Superior temporal gyrus (tissue), 1 donor: ENCODE data around the gene RAB24.
"Not testable (repeated sequence)": the region's sequence is repeated elsewhere in the genome, so short reads cannot be mapped to it uniquely, and the experiment has no call there.

ENCODE experiments used
- DNase-seq: peaks from one replicate; pipeline ENCODE4 v3.0.0-alpha.2; 2016; ENCODE audit errors: extremely low spot score

Gene RAB24

DNA sequence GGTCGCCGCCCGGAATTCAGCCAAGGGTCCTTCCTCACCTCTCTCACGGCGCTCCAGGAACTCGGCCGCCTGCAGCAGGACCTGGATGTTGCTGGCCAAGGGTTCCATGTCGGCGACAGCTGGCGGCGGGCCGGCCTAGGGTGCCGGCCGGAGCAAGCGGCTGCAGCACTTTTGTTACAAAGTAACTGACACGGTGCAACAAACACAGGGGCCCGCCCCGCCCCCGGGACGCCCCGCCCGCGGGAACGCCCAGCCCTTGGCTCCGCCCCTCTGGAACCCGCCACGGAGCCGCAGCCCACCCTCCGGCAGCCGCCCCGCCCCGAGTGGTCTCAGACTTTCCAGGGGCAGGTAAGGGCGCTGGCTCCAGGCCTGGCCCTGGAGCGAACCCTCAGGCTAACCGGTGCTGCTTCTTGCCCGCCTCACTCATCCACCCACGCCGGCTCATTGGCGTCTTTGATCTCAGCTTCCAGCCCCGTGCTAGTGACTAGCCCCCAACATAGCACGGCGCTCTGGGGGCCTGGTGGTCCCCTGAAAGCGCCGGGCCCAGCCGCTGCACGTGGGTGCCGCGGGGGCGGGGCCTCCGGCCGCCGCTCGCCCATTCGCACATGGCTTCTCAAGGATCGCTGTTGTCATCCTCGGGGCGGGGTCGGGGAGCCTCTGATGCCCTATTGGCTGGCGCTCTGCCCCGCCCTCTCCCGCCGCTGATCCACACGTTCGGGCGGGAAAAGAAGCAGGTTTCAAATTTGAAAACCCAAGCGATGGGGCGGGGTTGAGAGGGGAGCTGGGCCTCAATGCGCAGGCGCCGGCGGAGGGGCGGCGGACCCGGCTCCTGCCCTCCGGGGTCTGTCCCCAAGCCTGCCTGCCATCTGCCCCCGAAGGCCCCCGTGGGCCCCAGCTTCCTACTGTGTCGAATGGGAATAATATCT, 8.5 kb upstream of the RAB24 start, which contains the start of gene MXD3:
TSS of gene MXD3 (minus strand) at position 176 of the 926 bp plus-strand sequence. CDS start at position 108, 68 bp downstream.
- peak; percentile 93 for DNase-seq

DNA sequence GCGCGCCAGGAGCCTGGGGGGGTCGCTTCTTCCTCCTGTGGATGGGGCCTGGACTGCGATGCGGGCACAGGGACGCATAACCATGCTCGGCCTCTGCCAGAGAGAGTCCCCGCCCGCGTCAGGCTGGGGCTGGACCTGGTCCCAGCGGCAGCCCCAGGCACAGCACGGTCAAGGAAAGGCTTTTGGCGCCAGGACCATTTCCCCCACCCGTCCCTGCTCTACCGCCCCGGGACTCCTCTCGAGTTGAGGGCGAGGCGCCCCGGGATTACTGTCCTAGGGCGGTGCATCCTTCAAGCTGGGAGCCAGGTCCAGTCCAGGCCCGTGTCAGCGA, 7.8 kb upstream of the RAB24 start:
- no peak for DNase-seq

DNA sequence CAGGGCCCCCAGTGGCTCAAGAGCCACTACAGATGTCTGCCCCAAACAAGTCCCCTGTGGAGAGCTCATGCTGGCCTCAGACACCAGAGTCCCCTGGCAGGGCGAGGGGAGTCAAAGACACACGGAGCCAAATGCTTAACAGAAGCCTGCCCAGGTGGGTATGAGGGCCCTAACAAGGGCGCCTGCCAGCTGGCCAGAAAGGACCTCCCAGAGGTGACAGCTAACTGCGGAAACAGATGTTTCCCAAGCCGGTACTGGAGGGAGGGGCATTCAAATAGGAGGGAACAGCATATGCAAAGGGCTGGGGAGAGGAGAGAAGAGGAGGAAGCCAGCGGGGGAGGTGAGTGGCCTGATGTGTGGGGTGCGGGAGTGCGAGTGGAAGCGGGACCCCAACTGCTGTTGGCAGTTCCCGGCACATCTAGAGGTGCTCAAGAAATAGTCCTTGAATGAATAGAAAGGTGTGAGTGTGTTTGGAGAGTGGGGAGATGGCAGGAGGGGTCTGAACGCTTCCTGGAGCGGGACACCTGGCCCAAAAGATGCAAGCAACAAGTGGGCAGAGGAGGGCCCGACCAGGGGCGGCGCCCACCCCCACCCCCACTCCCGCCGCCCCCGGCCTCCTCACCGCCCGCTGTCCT, 7.4 kb upstream of the RAB24 start:
- DNase-seq: no peak

DNA sequence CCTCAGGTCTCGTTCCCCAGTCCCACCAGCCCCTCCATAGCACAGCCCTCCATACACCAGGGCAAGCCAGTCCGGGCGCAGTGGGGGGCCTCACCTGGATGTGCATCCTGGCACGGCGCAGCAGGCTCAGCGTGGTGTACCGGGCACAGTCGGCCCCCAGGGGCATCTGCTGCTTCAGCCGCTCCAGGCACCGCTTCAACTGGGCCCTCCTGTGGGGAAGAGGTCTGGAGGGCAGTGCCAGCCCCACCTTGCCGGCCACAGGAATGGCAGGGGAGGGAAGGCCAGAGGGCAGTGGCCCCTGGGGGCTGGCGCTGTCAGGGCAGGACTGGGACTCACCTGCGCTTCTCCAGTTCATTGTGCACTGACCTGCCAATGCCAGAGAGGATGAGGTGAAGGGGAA, 6.8 kb upstream of the RAB24 start:
- DNase-seq: no peak

DNA sequence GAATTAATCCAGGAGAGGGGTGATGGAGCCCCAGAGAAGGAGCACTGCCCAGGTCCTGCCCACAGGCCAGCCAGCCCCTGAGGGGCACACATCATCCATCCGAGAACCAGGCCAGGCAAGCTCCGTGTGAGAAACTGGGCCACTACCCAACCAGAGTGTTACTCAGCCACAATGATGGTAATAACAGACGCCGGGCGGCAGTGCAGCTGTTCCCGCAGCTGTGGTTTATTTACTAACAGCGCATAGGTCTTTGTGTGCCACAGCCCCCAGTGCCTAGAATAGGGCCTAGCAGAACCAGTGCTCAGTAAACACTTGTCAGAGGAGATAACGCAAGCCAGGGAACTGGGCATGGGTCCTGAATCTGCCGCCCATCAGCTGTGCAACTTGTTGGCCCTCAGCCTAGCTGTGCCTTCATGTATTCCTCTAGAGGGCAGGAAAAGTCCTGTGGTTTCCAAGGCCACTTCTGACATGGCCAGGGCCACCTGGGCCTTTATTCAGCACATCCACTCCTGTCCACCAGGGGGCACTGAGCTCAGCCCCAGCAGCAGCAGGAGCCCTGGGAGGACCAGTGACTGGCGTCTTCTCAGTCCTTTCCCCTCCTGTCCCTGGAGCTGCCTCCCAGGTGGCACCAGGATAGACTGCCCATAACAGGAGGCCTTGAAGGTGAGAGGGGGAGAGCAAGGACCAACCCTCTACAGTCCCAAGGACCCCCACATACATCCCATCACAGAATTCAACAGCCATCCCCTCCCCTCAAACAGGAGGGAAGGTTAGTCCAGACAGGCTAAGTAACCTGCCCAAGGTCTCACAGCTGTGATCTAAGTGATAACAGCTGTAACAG, 6.1 kb upstream of the RAB24 start:
- peak; percentile 38 for DNase-seq

DNA sequence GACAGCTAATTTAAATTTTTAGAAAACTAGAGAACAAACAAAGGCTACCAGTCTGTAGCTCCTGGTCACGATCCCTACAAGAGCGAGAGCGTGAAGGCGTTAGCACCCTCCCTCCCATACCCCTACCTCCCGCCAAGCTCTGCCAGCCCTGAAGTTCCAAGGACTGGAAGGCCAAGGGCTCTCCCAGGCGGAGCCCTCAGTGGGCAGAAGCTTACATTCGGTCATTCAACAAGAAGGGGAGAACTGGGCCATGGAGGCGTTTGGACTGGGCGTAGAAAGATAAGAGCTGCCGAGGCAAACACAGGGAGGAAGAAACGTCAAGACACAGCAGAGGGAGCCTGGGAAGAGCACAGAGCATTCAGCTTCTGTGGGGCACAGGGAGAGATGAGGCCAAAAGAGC, 5.2 kb upstream of the RAB24 start:
- no peak for DNase-seq

DNA sequence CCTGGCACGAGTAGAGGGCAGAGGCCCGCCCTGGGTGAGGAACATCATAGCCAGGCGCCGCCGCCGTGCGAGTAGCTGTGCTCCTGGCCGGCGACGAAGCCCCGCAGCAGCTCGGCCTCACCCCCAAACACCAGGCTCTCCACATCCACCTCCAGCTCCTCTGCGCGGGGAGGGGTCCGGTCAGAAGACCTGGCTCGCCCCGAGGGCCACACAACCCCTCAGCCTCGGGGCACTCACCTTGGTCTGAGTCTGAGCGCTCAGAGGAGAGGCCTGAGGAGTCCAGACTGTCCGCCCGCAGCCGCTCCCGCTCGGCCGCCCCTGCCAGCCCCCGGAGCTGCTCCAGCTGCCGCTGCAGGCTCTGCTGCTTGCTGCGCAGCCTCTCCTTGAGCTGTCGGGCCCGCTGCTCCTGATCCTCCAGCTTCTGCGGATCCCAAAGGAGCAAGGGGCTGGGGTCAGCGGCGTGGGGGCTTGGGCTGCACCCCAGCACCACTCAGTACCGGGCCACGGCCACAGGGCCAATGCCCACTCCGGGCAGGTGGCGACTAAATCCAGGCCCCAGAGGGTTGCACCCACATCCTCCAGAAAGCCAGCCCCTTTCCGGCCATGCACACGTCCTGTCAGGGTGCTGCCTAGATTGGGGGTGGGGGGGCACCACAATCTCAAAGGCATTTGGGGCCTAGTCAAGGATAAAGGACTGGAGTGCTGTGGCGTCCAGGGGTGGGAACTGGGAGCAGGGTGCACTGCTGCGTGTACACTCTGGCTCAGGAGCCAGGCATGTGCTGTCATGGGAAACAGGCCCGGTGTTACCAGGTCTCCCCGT, 4.2 kb upstream of the RAB24 start:
- no peak for DNase-seq

DNA sequence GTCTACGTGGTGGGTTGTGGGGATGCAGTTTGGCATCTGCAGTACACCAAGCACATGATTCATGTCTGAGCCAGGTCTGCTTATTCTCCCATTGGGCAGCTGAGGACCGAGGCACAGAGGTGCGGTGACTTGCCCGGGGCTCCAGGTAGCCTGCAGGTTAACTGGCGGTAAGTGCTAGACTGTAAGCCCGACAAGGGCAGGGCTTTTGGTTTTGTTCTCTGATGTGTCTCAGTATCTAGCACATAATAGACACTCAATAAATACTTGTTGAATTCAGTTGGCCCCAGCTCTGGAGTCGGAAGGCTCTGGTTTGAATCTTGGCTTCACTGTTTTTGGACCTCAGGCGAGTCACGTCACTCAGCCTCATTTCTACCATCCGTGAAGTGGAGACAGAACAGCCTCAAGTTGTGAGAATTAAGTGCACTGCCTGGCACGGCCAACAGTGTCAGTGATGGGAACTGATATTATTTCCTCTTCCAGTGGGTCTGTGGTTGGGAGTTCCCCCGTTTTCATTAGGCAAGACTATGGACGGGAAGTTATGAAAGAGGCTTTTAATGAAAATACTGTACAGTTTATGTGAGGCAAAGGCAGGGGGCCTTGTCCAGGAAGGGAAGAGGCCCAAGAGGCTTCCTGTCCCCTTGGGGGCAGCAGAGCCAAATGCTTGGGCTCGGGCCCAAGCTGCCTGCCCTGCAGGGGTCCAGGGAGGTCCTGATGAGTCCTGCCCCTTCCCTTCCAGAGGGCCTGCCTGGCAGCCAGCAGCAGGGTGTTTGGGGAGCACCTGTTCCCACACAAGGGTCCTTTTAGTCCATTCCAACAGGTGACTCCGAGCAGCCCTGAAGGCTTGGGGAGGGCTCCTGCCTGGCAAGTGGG, 3.4 kb upstream of the RAB24 start:
- no peak for DNase-seq

DNA sequence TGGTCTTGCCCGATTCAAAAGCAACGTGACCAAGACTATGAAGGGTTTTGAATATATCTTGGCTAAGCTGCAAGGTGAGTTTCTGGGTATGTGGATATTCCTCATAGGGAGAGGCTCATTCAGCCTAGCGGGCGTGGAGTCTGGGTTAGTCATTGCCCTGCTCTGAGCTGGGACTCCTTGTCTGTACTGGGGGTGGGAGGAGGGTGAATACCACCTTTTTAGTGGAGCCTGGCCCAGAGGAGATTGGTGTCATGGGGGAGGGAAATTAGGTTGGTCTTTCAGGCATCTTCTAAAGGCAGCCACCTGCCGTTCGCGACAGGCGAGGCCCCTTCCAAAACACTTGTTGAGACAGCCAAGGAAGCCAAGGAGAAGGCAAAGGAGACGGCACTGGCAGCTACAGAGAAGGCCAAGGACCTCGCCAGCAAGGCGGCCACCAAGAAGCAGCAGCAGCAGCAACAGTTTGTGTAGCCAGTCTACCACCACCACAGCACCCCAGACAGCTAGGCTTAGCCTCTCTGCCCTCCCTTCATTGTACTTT, 2.7 kb upstream of the RAB24 start:
- not testable (repeated sequence) for DNase-seq

DNA sequence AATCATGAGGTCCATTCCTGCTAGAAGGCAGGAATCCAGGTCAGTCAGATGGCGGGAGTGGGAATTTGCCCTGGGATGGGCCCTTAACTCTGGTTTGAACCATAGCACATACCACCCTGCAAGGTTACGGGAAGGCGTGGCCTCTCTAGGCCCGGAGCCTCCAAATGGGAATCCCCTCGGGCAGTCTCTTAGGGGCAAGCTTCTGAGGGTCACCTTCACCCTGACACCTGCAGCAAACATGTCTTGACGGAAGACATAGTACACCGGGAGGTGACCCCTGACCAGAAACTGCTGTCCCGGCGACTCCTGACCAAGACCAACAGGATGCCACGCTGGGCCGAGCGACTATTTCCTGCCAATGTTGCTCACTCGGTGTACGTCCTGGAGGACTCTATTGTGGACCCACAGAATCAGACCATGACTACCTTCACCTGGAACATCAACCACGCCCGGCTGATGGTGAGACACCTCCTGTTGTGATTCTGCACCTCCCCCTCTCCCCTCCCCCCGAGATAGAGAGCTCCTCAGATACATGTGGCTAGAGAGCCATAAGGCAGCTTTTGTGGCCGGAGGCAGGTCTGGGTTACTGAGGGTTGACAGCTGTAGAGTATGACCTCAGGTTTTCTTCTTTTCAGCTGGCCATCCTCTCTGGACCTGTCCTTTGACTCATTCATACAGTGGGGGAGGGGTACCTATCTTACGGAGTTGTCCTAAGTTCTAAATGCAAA, 1.0 kb upstream of the RAB24 start:
- no peak for DNase-seq

DNA sequence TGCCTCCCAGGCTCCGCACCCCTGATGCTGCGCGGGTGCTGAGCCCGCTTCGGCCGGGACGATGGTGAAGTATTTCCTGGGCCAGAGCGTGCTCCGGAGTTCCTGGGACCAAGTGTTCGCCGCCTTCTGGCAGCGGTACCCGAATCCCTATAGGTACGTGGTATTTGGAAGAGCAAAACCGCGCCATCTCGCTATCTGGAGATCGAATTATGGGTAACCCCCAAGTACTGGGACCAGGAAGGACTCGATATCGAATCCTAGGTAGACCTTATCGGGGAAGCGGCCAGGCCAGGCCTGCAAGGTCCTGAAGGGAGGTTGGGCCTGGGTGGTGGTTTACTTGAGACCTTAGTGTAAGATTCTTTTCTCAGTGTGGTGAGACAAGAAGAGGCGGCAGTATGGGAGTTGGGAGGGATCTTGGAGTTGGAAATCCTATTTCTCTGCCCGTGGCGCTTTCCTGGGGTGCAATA, 439 bp upstream of the RAB24 start:
- no peak for DNase-seq

DNA sequence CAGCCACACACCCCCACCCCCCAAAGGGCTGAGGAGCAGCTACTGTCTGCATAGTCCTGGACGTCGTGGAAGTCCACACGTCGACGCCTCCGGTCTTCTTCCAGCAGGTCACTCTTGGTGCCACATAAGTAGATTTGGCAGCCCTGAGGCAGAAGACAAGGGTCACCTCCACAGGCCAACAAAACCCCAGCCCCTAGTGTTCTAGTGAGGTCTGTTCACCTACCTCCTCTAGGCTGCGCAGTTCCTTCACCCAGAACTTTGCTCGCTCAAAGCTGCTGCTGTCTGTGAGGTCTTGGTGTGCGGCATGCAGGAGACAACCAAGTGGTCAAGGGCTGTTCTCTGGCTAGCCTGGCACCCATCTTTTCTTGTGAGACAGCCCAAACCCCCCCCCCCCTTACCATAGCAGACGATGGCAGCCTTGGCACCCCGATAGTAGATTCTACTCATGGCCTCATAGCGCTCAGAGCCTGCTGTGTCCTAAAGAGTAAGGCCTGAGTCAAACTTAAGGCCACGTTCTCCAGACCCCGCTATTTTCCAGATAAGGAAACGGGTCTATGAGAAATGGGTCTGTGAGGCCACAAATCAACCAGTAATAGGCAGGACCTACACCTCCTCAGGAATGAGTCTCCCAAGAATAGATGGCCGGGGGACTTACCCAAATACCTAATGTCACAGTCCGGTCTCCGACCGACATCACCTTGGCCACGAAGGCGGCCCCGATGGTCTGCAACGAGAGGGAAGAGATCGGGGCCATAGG, 987 bp downstream of the RAB24 start:
- DNase-seq: no peak

DNA sequence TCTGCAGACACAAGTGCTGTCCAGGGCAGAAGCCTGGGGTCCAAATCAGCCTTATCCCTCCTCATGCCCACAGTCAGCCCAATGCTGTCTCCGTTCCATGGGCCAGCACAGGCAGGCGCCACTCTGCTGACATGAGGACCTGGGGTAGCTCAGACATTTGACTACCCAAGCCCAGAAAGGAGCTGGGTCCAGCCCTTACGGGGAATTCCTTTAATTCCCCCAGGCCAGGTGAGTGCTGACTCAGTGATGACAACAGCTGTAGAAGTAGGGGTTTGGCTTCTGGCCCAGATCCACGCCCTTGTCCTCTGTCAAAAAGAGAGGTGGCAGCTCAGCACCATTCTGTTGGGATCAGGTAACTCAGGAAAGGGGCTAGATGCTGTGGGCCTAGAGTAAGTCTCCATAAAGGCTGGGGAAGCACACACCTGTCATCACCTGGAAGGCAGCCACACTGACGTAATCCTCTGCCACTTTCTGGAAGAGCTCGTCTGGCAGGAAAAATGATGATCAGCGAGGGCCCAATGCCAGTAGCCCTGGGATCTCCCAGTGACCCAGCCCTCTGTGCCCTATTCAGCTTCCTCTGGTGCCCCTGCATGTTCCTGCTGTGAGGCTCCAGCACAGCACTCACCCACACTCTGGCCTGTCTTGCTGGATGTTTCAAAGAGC, 1.9 kb downstream of the RAB24 start:
- no peak for DNase-seq

DNA sequence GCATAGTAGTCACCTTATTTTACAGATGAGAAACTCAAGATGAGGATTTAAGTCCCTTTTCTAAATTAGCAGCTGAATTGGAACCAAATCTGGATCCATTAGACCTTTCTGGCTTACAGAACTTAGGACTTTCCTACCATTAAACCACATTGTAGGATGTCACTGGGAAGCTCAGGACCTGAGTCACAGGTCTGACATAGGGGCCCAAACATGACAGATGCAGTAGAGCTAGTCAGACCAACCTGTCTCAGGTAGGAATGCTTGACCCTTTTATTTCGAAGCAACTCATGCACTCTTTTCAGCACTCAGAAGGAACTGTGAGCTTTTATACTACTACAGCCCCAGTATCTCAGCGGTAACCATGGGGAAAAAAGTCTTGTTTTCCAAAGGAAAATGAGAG, 2.6 kb downstream of the RAB24 start:
- DNase-seq: no peak

DNA sequence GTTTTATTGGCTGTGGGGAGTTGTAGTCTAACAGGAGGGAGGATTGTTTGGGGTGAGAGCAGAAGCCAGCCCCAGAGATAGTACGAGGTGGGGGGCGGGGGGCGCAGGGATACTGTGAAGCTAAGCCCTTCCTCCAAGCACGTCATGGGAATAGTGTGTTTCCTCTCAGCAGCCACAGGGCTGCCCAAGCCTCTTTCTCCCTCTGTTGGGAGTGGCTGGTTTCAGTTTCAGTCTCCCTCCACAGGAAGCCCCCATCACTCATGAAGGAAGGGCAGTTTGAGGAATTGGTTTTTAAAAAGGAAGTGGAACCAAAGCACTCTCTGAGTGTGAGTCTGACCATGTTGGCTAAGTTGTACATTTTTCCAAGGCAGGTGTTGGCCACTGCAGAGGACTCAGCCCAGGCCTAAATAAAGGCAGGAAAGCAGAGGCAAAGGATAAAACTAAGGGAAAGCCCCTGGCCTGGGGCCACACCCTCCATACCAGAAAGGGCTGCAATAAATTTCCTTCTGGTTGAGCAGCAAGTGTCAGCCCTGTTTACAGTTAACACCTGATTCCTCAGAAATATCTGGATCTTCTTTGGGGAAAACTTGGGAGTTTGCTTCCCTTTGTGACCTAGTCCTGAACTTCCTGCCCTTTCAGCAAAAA, 3.2 kb downstream of the RAB24 start:
- DNase-seq: peak; percentile 32

DNA sequence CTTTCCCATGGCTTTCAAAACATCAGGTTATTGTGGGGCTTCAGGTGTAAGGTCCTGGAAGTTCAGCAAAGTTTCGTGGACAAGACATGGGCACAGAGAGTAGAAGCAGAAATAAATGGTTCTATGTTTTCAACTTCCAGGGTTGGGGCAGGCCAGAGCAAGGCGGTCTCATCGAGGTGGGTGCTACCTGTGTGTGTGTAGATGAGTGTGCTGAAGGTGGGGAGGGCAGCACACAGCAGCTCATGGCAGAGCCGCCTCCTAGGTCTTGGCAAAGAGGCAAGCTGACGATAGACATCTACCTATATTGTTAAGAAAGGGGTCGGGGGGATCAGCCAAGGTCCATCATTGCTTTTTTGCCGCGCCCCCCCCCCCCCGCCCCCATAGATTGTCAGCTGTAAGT, 3.8 kb downstream of the RAB24 start:
- DNase-seq: no peak

DNA sequence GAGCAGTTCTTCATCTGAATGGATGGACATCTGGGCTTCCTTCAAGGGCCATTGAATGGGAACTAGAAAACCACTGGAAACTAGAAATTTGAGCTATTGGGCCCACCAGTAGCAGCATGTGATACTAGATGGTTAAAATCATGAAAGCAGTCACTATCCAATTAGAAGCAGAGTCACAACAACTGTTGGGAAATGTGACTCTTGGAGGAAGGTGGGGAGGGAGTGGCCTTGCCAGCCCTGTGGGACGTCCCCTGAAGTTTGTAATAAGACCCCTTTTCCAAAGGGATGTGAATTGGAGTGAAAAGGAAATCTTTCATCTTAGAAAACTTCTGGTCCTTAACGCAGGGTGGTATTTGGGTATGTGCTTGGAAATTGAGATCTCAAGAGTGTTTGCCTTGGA, 5.6 kb downstream of the RAB24 start:
- DNase-seq: no peak

DNA sequence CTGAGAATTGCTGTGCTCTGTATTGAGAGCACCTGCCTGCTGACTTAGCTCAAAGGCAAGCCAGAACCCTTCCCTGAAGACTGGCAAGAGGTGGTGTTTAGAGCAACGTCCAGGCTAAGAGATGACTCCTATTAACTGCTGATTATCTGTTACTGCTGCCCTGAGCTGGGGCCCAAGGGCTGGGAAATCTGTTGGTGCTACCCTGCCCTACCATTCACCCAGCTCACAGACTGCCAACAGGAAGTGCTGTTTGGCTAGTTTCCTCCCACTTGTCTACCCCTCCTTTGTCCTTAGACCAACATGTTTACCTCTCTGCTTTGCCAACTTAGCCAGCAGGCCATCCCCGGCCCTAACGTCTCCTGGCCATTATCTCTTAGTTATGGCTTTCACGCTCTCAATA, 6.9 kb downstream of the RAB24 start:
- no peak for DNase-seq
